MM.1S (cell line): ENCODE data around the gene INPP5D.

Source experiments
- DNase-seq: peaks from one replicate; pipeline ENCODE4 v3.0.0-alpha.2; 2015
- H2AFZ ChIP-seq: fragments of 300-600 bp; sonication (generic); 2 replicates; pipeline ENCODE4 v1.6.0; 2016; ENCODE audit warnings: antibody characterized with exemption, low read length
- H3F3A ChIP-seq: fragments of 300-600 bp; sonication (generic); 2 replicates; pipeline ENCODE4 v1.6.1; 2016; ENCODE audit warnings: mild to moderate bottlenecking, antibody characterized with exemption, low read length, moderate library complexity, mixed read lengths; ENCODE audit not compliant: insufficient read depth
- H3K27ac ChIP-seq: fragments of 300-600 bp; sonication (generic); 2 replicates; pipeline ENCODE4 v1.5.1; 2016; ENCODE audit warnings: mild to moderate bottlenecking, low read length
- H3K27me3 ChIP-seq: fragments of 300-600 bp; sonication (generic); replicated peaks from 2 replicates; pipeline ENCODE4 v1.6.0; 2016; ENCODE audit warnings: low read length; ENCODE audit not compliant: insufficient read depth
- H3K36me3 ChIP-seq: fragments of 300-600 bp; sonication (generic); replicated peaks from 2 replicates; pipeline ENCODE4 v1.6.1; 2016; ENCODE audit warnings: mild to moderate bottlenecking, low read length, mixed read lengths; ENCODE audit not compliant: insufficient read depth
- H3K4me1 ChIP-seq: fragments of 300-600 bp; sonication (generic); 2 replicates; pipeline ENCODE4 v1.6.1; 2016; ENCODE audit warnings: low read length, mixed read lengths
- H3K4me2 ChIP-seq: fragments of 300-600 bp; sonication (generic); 2 replicates; pipeline ENCODE4 v1.6.0; 2016; ENCODE audit warnings: low read depth, low read length
- H3K4me3 ChIP-seq: fragments of 300-600 bp; sonication (generic); 2 replicates; pipeline ENCODE4 v1.5.1; 2016; ENCODE audit warnings: low read length, mixed read lengths
- H3K79me2 ChIP-seq: fragments of 300-600 bp; sonication (generic); 2 replicates; pipeline ENCODE4 v1.6.1; 2016; ENCODE audit warnings: mixed run types, low read length, mixed read lengths
- H3K9ac ChIP-seq: fragments of 300-600 bp; sonication (generic); 2 replicates; pipeline ENCODE4 v1.6.1; 2016; ENCODE audit warnings: low read length, mixed read lengths
- H3K9me2 ChIP-seq: fragments of 300-600 bp; sonication (generic); replicated peaks from 2 replicates; pipeline ENCODE4 v1.6.1; 2016; ENCODE audit warnings: mild to moderate bottlenecking, low read length, mixed read lengths; ENCODE audit not compliant: insufficient read depth
- H3K9me3 ChIP-seq: fragments of 300-600 bp; sonication (generic); replicated peaks from 2 replicates; pipeline ENCODE4 v1.6.1; 2016; ENCODE audit warnings: mild to moderate bottlenecking, low read length, mixed read lengths; ENCODE audit not compliant: insufficient read depth
- H4K20me1 ChIP-seq: fragments of 300-600 bp; sonication (generic); 2 replicates; pipeline ENCODE4 v1.6.1; 2016; ENCODE audit warnings: mild to moderate bottlenecking, low read length, moderate library complexity, mixed read lengths; ENCODE audit not compliant: insufficient read depth
- CTCF ChIP-seq: fragments of 300-600 bp; sonication (generic); IDR thresholded peaks from 2 replicates; pipeline ENCODE4 v1.5.1; 2016; ENCODE audit warnings: antibody characterized with exemption, low read length, mixed read lengths
- EZH2 ChIP-seq: fragments of 300-600 bp; sonication (generic); optimal IDR thresholded peaks from 2 replicates; pipeline ENCODE3; 2017; ENCODE audit warnings: low read depth, mild to moderate bottlenecking, antibody characterized with exemption, low read length, mixed read lengths
- EZH2phosphoT487 ChIP-seq: fragments of 300-600 bp; sonication (generic); IDR thresholded peaks from 2 replicates; pipeline ENCODE4 v1.6.1; 2018; ENCODE audit warnings: antibody characterized with exemption, low read length

Gene INPP5D

GRCh38 chr2:233171344-233171743 is 111.2 kb downstream of the INPP5D start:
- Histone ChIP-seq H3F3A (no peaks in the 10 kb centered on the region), H4K20me1 (no peaks in the 10 kb centered on the region), H3K4me2 (no peak overlapping the region), H3K4me3 (no peak overlapping the region), H3K27ac (no peak overlapping the region), H3K4me1 (no peaks in the 10 kb centered on the region), H3K9me3 (no peaks in the 10 kb centered on the region), H2AFZ (no peak overlapping the region), H3K9me2 (no peaks in the 10 kb centered on the region), H3K9ac (no peak overlapping the region), H3K79me2 (no peaks in the 10 kb centered on the region), H3K27me3 (no peaks in the 10 kb centered on the region), H3K36me3 (no peaks in the 10 kb centered on the region)
- TF ChIP-seq CTCF = no peak
- TF ChIP-seq EZH2phosphoT487 = no peak
- no peak for TF ChIP-seq EZH2
- DNase-seq = no peak

- Histone ChIP-seq H3K9me2 (no peaks in the 10 kb centered on the region), H3F3A (no peaks in the 10 kb centered on the region), H2AFZ (no peak overlapping the region), H3K4me3 (no peak overlapping the region), H3K9me3 (no peaks in the 10 kb centered on the region), H3K36me3 (no peaks in the 10 kb centered on the region), H4K20me1 (no peaks in the 10 kb centered on the region), H3K4me1 (no peaks in the 10 kb centered on the region), H3K27me3 (no peaks in the 10 kb centered on the region), H3K4me2 (no peak overlapping the region), H3K79me2 (no peaks in the 10 kb centered on the region), H3K9ac (no peak overlapping the region), H3K27ac (no peak overlapping the region)
- no peak for DNase-seq
- no peak for TF ChIP-seq EZH2phosphoT487
- TF ChIP-seq EZH2 = no peak
Measured at GRCh38 chr2:233173115-233173514, 113.0 kb downstream of the INPP5D start.

GRCh38 chr2:233174137-233174536 is 114.0 kb downstream of the INPP5D start:
- no peaks in the 10 kb centered on the region for H3F3A ChIP-seq
- H2AFZ ChIP-seq = no peak overlapping the region
- H3K9ac ChIP-seq = no peak overlapping the region
- DNase-seq = no peak
- H3K36me3 ChIP-seq = no peaks in the 10 kb centered on the region
- no peaks in the 10 kb centered on the region for H4K20me1 ChIP-seq
- H3K27ac ChIP-seq = no peak overlapping the region
- no peaks in the 10 kb centered on the region for H3K9me2 ChIP-seq
- H3K4me1 ChIP-seq = no peaks in the 10 kb centered on the region
- H3K4me3 ChIP-seq = no peak overlapping the region
- TF ChIP-seq EZH2 (no peak), EZH2phosphoT487 (no peak), CTCF (no peak)
- H3K79me2 ChIP-seq = no peaks in the 10 kb centered on the region
- H3K9me3 ChIP-seq = no peaks in the 10 kb centered on the region
- no peak overlapping the region for H3K4me2 ChIP-seq
- H3K27me3 ChIP-seq = no peaks in the 10 kb centered on the region

GRCh38 chr2:233178994-233179847 is 119.1 kb downstream of the INPP5D start:
- Histone ChIP-seq H2AFZ (no peak overlapping the region), H3K4me2 (no peak overlapping the region), H3K9me2 (no peaks in the 10 kb centered on the region), H4K20me1 (no peaks in the 10 kb centered on the region), H3K36me3 (no peaks in the 10 kb centered on the region), H3K4me3 (no peak overlapping the region), H3F3A (no peaks in the 10 kb centered on the region), H3K27ac (no peak overlapping the region), H3K9ac (no peak overlapping the region), H3K4me1 (no peaks in the 10 kb centered on the region), H3K79me2 (no peaks in the 10 kb centered on the region), H3K9me3 (no peaks in the 10 kb centered on the region), H3K27me3 (no peaks in the 10 kb centered on the region)
- no peak for TF ChIP-seq CTCF
- no peak for TF ChIP-seq EZH2
- no peak for TF ChIP-seq EZH2phosphoT487
- no peak for DNase-seq
